A549 (cell line): Measurements from ENCODE around the gene LSM4. TPM values are rescaled to one million over a fixed set of nuclear protein-coding genes. Genes with fewer than 3 reads are reported as not detected.

ENCODE experiments used
- ATAC-seq, 2 experiments: fragments of 200-7000 bp in 1 of 2; fragments of >200 bp in 1 of 2; cut with Nextera tagmentation in 1 of 2; cut with Tn5 transposase in 1 of 2; 3 replicates each; pipeline versions ENCODE4 v1.8.0 to v1.9.1; 2018 to 2020; ENCODE audit warnings: mild to moderate bottlenecking in 1 of 2, moderate library complexity in 1 of 2
- CTCF ChIA-PET: fragments of 300-600 bp; sonication (Branson Sonifier 250); formaldehyde crosslinking; extraction: SDS; loops from one replicate; lab custom pipeline; 2021; ENCODE audit warnings: antibody characterized with exemption, inconsistent platforms; lab: Yijun Ruan, JAX
- POLR2A ChIA-PET: fragments of 350-600 bp; formaldehyde crosslinking; extraction: SDS; loops from one replicate; lab custom pipeline; 2021; ENCODE audit warnings: antibody characterized with exemption, inconsistent platforms; lab: Yijun Ruan, JAX
- DNase-seq, 2 experiments: peaks; one replicate each; pipeline versions ENCODE4 v3.0.0 to v3.0.0-alpha.2; 2011 to 2016; ENCODE audit warnings: low read depth in 1 of 2, low spot score in 1 of 2
- FAIRE-seq: peaks from 2 replicates; lab custom pipeline; 2011; peaks lifted over from hg19 to GRCh38; lab: Jason Lieb, UNC
- H3K27ac ChIP-seq, 2 experiments: fragments of >200 bp; sonication (Bioruptor Twin); formaldehyde crosslinking; 3 replicates each; pipeline ENCODE4 v1.5.1; 2016 to 2017
- H3K4me1 ChIP-seq: fragments of >200 bp; sonication (Bioruptor Twin); formaldehyde crosslinking; 3 replicates; pipeline ENCODE4 v1.6.1; 2016
- H3K4me2 ChIP-seq: fragments of >200 bp; sonication (Bioruptor Twin); formaldehyde crosslinking; 3 replicates; pipeline ENCODE4 v1.6.1; 2016
- H3K4me3 ChIP-seq: fragments of >200 bp; sonication (Bioruptor Twin); formaldehyde crosslinking; 3 replicates; pipeline ENCODE4 v1.5.1; 2016
- H3K9me3 ChIP-seq: fragments of >200 bp; sonication (Bioruptor Twin); formaldehyde crosslinking; 3 replicates; pipeline ENCODE4 v1.6.1; 2016
- BHLHE40 ChIP-seq: IDR thresholded peaks from 2 replicates; pipeline ENCODE4 v1.6.1; 2012; ENCODE audit warnings: low read depth, low read length, inconsistent platforms
- CBX2 ChIP-seq: fragments of 200-600 bp; sonication (generic); IDR thresholded peaks from 2 replicates; pipeline ENCODE4 v1.6.1; 2016; ENCODE audit warnings: low read depth, mild to moderate bottlenecking, borderline replicate concordance
- E2F6 ChIP-seq: IDR thresholded peaks from 2 replicates; pipeline ENCODE4 v1.6.1; 2012; ENCODE audit warnings: low read depth, borderline replicate concordance
- EHMT2 ChIP-seq: fragments of 200-600 bp; sonication (generic); IDR thresholded peaks from 2 replicates; pipeline ENCODE4 v1.6.1; 2016; ENCODE audit warnings: antibody characterized with exemption, low read depth, mild to moderate bottlenecking, moderate library complexity
- FOXS1 ChIP-seq: fragments of 250-450 bp; sonication (Bioruptor Pico); IDR thresholded peaks from 2 replicates; pipeline ENCODE4 v1.5.0; 2020; ENCODE audit warnings: mild to moderate bottlenecking, moderate library complexity
- HOXA7 ChIP-seq: fragments of 250-450 bp; sonication (Bioruptor Pico); IDR thresholded peaks from 2 replicates; pipeline ENCODE4 v1.5.0; 2020; ENCODE audit warnings: mild to moderate bottlenecking, moderate library complexity
- HOXB13 ChIP-seq: fragments of 250-450 bp; sonication (Bioruptor Pico); IDR thresholded peaks from 2 replicates; pipeline ENCODE4 v1.5.0; 2020; ENCODE audit warnings: low read depth, mild to moderate bottlenecking, moderate library complexity
- JUN ChIP-seq, 2 experiments: fragments of >200 bp; sonication (Bioruptor Twin); formaldehyde crosslinking; IDR thresholded peaks; 2 replicates in 1 of 2; 3 replicates in 1 of 2; pipeline ENCODE4 v1.6.1; 2016 to 2017
- KDM1A ChIP-seq: fragments of 200-600 bp; sonication (generic); IDR thresholded peaks from 2 replicates; pipeline ENCODE4 v1.6.1; 2016; ENCODE audit warnings: low read depth, mild to moderate bottlenecking
- MYC ChIP-seq: IDR thresholded peaks from 2 replicates; pipeline ENCODE4 v1.6.1; 2012; ENCODE audit warnings: mild to moderate bottlenecking, inconsistent platforms, low read length, improper control_type of control experiment, borderline replicate concordance
- NFE2L2 ChIP-seq: fragments of 150-350 bp; conservative IDR thresholded peaks from 2 replicates; pipeline ENCODE4 v1.6.1; 2014; ENCODE audit warnings: low read length
- PHF8 ChIP-seq: fragments of 200-600 bp; sonication (generic); IDR thresholded peaks from 2 replicates; pipeline ENCODE4 v1.6.1; 2016; ENCODE audit warnings: low read depth, mild to moderate bottlenecking, antibody characterized with exemption, moderate library complexity, borderline replicate concordance
- RCOR1 ChIP-seq: fragments of 150-350 bp; IDR thresholded peaks from 2 replicates; pipeline ENCODE4 v1.6.1; 2014; ENCODE audit warnings: antibody characterized with exemption, low read length, low read depth
- SMC3 ChIP-seq: fragments of >200 bp; sonication (Bioruptor Twin); formaldehyde crosslinking; IDR thresholded peaks from 3 replicates; pipeline ENCODE4 v1.6.1; 2018; ENCODE audit warnings: inconsistent platforms
- SREBF2 ChIP-seq: fragments of 450-650 bp; IDR thresholded peaks from 2 replicates; pipeline ENCODE4 v1.6.1; 2014; ENCODE audit warnings: mild to moderate bottlenecking, moderate library complexity
- TFCP2L1 ChIP-seq: fragments of 250-450 bp; sonication (Bioruptor Pico); IDR thresholded peaks from 2 replicates; pipeline ENCODE4 v1.5.0; 2021; ENCODE audit warnings: mild to moderate bottlenecking
- TP53 ChIP-seq: fragments of 250-450 bp; sonication (Bioruptor Pico); IDR thresholded peaks from 2 replicates; pipeline ENCODE4 v1.5.0; 2021; ENCODE audit warnings: mild to moderate bottlenecking, moderate library complexity
- ZFP36 ChIP-seq: fragments of 450-650 bp; IDR thresholded peaks from 2 replicates; pipeline ENCODE4 v1.6.1; 2014; ENCODE audit warnings: borderline replicate concordance; ENCODE audit not compliant: partially characterized antibody
- WGBS: methylation state at CpG from one replicate; pipeline ENCODE4 v1.1.6; 2017; ENCODE audit errors: missing lambda C conversion rate; 5-methylcytosine and 5-hydroxymethylcytosine counted together
- polyA plus RNA-seq, 4 experiments: library from polyadenylated mRNA; depleted of rRNA in 3 of 4; stranded (reverse); fragments of >200 nt; fragmentation: RNase III in 1 of 4; extraction: RNeasy Plus Mini Kit Qiagen cat#74134 plus additional on column Dnase treatment in 1 of 4; gene quantifications; 2 replicates in 3 of 4; 3 replicates in 1 of 4; pipeline ENCODE4 v1.2.3, GENCODE V29; 2011 to 2017
- TF ChIP-seq, protein P1 (sequence below): IDR thresholded peaks from 2 replicates; pipeline ENCODE4 v1.6.1; 2012
- TF ChIP-seq, protein P2 (sequence below): fragments of >200 bp; sonication (Bioruptor Twin); formaldehyde crosslinking; IDR thresholded peaks from 3 replicates; pipeline ENCODE4 v1.5.1; 2016
- TF ChIP-seq, protein P3 (sequence below): fragments of >200 bp; sonication (Bioruptor Twin); formaldehyde crosslinking; IDR thresholded peaks from 3 replicates; pipeline ENCODE4 v1.6.1; 2016

LSM4 gene
- polyA plus RNA-seq, 2 of the 4 experiments (the other 2 are of a cell fraction): 154 to 169 TPM

DNA sequence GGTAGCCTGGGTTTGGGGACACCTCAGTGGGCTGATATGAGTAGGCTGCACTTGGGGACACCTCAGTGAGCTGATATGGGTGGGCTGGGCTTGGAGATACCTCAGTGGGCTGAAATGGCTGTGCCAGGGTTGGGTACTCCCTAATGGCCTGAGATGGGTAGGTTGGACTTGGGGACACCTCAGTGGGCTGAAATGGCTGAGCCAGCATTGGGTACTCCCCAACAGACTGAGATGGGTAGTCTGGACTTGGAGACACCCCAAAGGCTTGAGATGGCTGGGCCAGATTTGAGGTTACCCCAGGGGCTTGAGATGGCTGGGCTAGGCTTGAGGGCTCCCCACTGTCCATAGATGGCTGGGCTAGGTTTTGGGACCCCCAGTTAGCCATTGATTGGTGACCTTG is 60.7 kb downstream of the LSM4 start:
- H3K27ac ChIP-seq: no peak overlapping the region
- ChIA-PET POLR2A (interaction anchor here (0.9 kb wide), 1 partner anchor 20 kb away, joined by 3 read pairs; no protein-coding TSS in a partner anchor), CTCF (interaction anchor here (1.2 to 4.3 kb wide), 3 partner anchors 9 to 11 kb away, joined by 4 to 41 read pairs (median 7); no protein-coding TSS in a partner anchor)
- H3K4me3 ChIP-seq: no peak overlapping the region
- FAIRE-seq: no peak
- DNase-seq: no peak
- H3K4me2 ChIP-seq: no peak overlapping the region
- no peaks in the 10 kb centered on the region for H3K4me1 ChIP-seq
- no peaks in the 10 kb centered on the region for H3K9me3 ChIP-seq
- ATAC-seq: no peak
- no peak for TF ChIP-seq EHMT2
- TF ChIP-seq E2F6: no peak
- TF ChIP-seq, protein P1, sequence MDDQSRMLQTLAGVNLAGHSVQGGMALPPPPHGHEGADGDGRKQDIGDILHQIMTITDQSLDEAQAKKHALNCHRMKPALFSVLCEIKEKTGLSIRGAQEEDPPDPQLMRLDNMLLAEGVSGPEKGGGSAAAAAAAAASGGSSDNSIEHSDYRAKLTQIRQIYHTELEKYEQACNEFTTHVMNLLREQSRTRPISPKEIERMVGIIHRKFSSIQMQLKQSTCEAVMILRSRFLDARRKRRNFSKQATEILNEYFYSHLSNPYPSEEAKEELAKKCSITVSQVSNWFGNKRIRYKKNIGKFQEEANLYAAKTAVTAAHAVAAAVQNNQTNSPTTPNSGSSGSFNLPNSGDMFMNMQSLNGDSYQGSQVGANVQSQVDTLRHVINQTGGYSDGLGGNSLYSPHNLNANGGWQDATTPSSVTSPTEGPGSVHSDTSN: no peak
- TF ChIP-seq SMC3: no peak
- TF ChIP-seq, protein P2, sequence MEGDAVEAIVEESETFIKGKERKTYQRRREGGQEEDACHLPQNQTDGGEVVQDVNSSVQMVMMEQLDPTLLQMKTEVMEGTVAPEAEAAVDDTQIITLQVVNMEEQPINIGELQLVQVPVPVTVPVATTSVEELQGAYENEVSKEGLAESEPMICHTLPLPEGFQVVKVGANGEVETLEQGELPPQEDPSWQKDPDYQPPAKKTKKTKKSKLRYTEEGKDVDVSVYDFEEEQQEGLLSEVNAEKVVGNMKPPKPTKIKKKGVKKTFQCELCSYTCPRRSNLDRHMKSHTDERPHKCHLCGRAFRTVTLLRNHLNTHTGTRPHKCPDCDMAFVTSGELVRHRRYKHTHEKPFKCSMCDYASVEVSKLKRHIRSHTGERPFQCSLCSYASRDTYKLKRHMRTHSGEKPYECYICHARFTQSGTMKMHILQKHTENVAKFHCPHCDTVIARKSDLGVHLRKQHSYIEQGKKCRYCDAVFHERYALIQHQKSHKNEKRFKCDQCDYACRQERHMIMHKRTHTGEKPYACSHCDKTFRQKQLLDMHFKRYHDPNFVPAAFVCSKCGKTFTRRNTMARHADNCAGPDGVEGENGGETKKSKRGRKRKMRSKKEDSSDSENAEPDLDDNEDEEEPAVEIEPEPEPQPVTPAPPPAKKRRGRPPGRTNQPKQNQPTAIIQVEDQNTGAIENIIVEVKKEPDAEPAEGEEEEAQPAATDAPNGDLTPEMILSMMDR: no peak
- no peak for TF ChIP-seq RCOR1
- TF ChIP-seq CBX2: no peak
- TF ChIP-seq, protein P3, sequence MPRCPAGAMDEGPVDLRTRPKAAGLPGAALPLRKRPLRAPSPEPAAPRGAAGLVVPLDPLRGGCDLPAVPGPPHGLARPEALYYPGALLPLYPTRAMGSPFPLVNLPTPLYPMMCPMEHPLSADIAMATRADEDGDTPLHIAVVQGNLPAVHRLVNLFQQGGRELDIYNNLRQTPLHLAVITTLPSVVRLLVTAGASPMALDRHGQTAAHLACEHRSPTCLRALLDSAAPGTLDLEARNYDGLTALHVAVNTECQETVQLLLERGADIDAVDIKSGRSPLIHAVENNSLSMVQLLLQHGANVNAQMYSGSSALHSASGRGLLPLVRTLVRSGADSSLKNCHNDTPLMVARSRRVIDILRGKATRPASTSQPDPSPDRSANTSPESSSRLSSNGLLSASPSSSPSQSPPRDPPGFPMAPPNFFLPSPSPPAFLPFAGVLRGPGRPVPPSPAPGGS: no peak

DNA sequence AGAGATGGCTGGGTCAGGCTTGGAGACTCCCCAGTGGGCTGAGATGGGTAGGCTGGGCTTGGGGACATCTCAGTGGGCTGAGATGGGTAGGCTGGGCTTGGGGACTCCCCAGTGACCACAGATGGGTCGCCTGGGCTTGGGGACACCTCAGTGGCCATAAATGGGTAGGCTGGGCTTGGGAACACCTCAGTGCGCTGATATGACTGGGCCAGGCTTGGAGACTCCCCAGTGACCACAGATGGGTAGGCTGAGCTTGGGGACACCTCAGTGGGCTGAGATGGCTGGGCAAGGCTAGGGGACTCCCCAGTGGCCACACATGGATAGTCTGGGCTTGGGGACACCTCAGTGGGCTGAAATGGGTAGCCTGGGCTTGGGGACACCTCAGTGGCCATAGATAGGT is 61.4 kb downstream of the LSM4 start:
- TF ChIP-seq NFE2L2 (no peak), JUN (IDR thresholded peaks at IDR 0.05) (no peak), HOXA7 (CRISPR knock-in tag) (no peak), PHF8 (no peak), SREBF2 (no peak), HOXB13 (CRISPR knock-in tag) (no peak), BHLHE40 (no peak), FOXS1 (no peak), TP53 (no peak)
- FAIRE-seq (no peak), ATAC-seq (no peak), DNase-seq (no peak)
- CTCF ChIA-PET: interaction anchor here (1.2 to 4.3 kb wide), 3 partner anchors 10 to 11 kb away, joined by 4 to 41 read pairs (median 7); no protein-coding TSS in a partner anchor
- H3K27ac ChIP-seq: no peak overlapping the region
- H3K9me3 ChIP-seq: no peaks in the 10 kb centered on the region
- H3K4me2 ChIP-seq: no peak overlapping the region
- POLR2A ChIA-PET: no interaction called here
- H3K4me1 ChIP-seq: no peaks in the 10 kb centered on the region
- no CpG with 5 or more reads among the region's 2 CpGs for whole genome bisulfite sequencing
- no peak overlapping the region for H3K4me3 ChIP-seq

GRCh38 chr19:18259893-18260292 is 63.0 kb downstream of the LSM4 start:
- Histone ChIP-seq H3K4me2 (no peak overlapping the region), H3K27ac (no peak overlapping the region), H3K9me3 (no peaks in the 10 kb centered on the region), H3K4me1 (no peaks in the 10 kb centered on the region), H3K4me3 (no peak overlapping the region)
- DNase-seq: no peak
- FAIRE-seq: no peak
- ATAC-seq: no peak
- WGBS: 72% methylated on average over 3 of the region's 4 CpGs
- POLR2A ChIA-PET: no interaction called here
- CTCF ChIA-PET: interaction anchor here (1.2 to 4.3 kb wide), 2 partner anchors 8 to 147 kb away, joined by 3 to 41 read pairs; no protein-coding TSS in a partner anchor
- TF ChIP-seq ZFP36: no peak
- no peak for TF ChIP-seq TFCP2L1 (CRISPR knock-in tag)
- no peak for TF ChIP-seq MYC
- TF ChIP-seq KDM1A: no peak
